Natural killer cell treated with Interleukin-12 subunit alpha and Interleukin-12 subunit beta and Interleukin-15 and Interleukin-18, amount 100 ng/mL, for 72 hours (primary cell): Measurements from ENCODE around the gene TMEM127. TPM values are rescaled to one million over a fixed set of nuclear protein-coding genes. Genes with fewer than 3 reads are reported as not detected.
A peak's percentile ranks its signal among the peaks of the same experiment; 100 is the strongest.

ENCODE experiments used
- ATAC-seq, 2 donors: fragments of 150-1000 bp; cut with Tn5 transposase in 1 of 2; sonication (Bioruptor Pico), chemical (Tn5 transposase) in 1 of 2; 2 replicates each; pipeline ENCODE4 v1.10.0; 2021
- DNase-seq: peaks from one replicate; pipeline ENCODE4 v3.0.0; 2022; ENCODE audit warnings: low spot score
- H3K27ac Mint-ChIP-seq, 2 donors: 1 replicate in 1 of 2; 2 replicates in 1 of 2; pipeline ENCODE4 v1.8.0; 2022; ENCODE audit warnings: mixed read lengths in 2 of 2, mild to moderate bottlenecking in 1 of 2, moderate library complexity in 1 of 2
- H3K27me3 Mint-ChIP-seq, 2 donors: 1 replicate in 1 of 2; 2 replicates in 1 of 2; pipeline ENCODE4 v1.8.0; 2022; ENCODE audit warnings: mixed read lengths in 2 of 2
- H3K36me3 Mint-ChIP-seq: one replicate; pipeline ENCODE4 v1.8.0; 2022; ENCODE audit warnings: mixed read lengths
- H3K4me1 Mint-ChIP-seq, 2 donors: 1 replicate in 1 of 2; 2 replicates in 1 of 2; pipeline ENCODE4 v1.8.0; 2022; ENCODE audit warnings: low read depth in 2 of 2, mixed read lengths in 2 of 2, mild to moderate bottlenecking in 1 of 2
- H3K4me3 Mint-ChIP-seq: one replicate; pipeline ENCODE4 v1.8.0; 2022; ENCODE audit warnings: mixed read lengths
- H3K9me3 Mint-ChIP-seq: 2 replicates; pipeline ENCODE4 v1.8.0; 2022; ENCODE audit warnings: mixed read lengths
- total RNA-seq, 2 donors: library from RNA; stranded (reverse); gene quantifications; one replicate each; pipeline ENCODE4 v1.2.3, GENCODE V29; 2022

TMEM127 gene
- total RNA-seq, 2 donors from 2014 or later: 41.4 to 49.4 TPM

DNA sequence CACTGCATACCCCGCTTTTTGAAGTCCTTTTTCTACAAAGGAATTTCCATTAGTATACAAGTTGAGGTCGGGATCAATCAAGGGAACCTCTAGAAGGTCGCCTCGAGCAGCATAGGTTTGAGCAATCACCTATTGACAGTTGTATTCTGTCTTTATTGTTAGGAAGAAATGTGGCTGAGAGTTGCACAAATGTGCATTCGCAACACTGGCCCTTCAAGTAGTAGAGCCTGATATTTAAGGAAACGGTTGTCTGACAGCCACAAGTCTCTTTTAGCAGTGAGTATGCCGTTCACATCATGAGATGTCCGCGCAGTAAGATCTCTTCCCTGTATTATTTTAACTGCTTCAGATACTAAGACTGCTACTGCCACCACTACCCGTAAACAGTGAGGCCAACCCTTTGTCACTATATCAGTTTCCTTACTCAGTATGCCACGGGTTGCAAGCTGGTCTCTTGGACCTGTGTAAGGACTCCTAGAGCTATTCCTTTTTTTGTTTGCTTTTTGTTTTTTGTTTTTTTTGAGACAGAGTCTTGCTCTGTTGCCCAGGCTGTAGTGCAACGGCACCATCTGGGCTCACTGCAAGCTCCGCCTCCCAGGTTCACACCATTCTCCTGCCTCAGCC, 47.2 kb downstream of the TMEM127 start:
- H3K4me3 Mint-ChIP-seq: no peak overlapping the region
- no peaks in the 10 kb centered on the region for H3K27me3 Mint-ChIP-seq
- H3K9me3 Mint-ChIP-seq: no peaks in the 10 kb centered on the region
- H3K36me3 Mint-ChIP-seq: no peaks in the 10 kb centered on the region
- no peaks in the 10 kb centered on the region for H3K4me1 Mint-ChIP-seq
- ATAC-seq (no peak), DNase-seq (no peak)
- no peak overlapping the region for H3K27ac Mint-ChIP-seq

DNA sequence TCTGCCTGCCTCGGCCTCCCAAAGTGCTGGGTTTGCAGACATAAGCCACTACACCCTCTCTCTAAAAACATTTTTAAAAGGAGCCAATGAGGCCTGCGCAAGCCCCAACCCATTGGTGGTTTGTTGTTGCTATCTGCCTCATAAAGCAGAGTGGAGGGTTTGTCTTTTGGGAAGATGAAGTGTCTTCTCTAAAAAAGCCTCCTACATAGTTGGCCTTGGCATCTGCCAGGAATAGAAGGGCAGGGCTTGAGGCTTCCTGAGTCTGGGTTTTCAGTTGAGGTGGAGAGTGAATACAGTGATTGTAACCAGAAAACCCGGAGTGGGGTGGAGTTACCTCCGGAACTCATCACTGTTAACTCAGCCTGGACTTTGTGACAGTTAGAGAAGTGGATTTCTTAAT, 51.2 kb downstream of the TMEM127 start:
- no peak for ATAC-seq
- Mint-ChIP-seq H3K27ac (no peak overlapping the region), H3K9me3 (no peaks in the 10 kb centered on the region), H3K4me3 (no peak overlapping the region), H3K36me3 (no peaks in the 10 kb centered on the region), H3K27me3 (no peaks in the 10 kb centered on the region), H3K4me1 (peaks cover 2 to 6% of the 10 kb centered on the region in 2 donors)
- no peak for DNase-seq

DNA sequence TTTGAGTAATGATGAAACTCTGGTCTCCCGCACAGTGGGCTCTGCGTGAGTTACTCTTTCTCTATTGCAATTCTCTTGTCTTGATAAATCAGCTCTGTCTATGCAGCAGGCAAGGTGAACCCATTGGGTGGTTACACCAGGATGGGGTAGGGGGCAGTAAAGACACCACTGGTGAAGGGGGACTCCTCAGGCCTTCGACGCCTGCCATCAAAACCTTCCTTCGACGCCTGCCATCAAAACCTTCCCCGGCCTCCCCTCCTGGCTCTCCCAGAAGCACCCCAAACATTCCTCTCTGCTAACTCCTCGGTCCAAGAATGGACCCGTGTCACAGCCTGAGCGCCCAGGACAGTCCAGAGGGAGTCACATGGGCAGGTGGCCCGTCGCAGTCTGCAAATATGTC, 52.4 kb downstream of the TMEM127 start:
- H3K36me3 Mint-ChIP-seq: no peaks in the 10 kb centered on the region
- no peak overlapping the region for H3K27ac Mint-ChIP-seq
- no peaks in the 10 kb centered on the region for H3K9me3 Mint-ChIP-seq
- ATAC-seq (no peak), DNase-seq (no peak)
- peaks cover 6 to 7% of the 10 kb centered on the region in 2 donors for H3K4me1 Mint-ChIP-seq
- no peaks in the 10 kb centered on the region for H3K27me3 Mint-ChIP-seq
- H3K4me3 Mint-ChIP-seq: no peak overlapping the region

DNA sequence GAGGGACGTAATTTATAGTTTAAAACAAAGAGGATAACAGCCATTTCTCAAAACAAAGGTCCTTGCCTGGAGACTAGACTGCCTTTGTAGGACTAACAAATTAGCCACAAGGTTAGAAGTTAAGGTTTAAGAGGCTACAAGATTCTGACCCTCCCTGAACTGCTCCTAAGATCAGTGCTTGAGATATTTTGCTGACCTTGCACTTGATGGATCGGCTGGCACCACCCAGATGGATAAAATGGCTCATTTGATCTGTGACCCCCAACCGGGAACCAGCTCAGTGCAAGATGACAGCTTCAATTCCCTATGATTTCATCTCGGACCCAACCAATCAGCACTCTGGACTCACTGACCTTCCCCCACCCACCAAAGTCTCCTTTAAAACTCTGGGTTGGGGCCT, 53.5 kb downstream of the TMEM127 start:
- H3K4me3 Mint-ChIP-seq: no peak overlapping the region
- DNase-seq (no peak), ATAC-seq (no peak)
- no peaks in the 10 kb centered on the region for H3K9me3 Mint-ChIP-seq
- H3K4me1 Mint-ChIP-seq: peaks cover 11 to 12% of the 10 kb centered on the region in 2 donors
- H3K36me3 Mint-ChIP-seq: no peaks in the 10 kb centered on the region
- H3K27me3 Mint-ChIP-seq: no peaks in the 10 kb centered on the region
- no peak overlapping the region for H3K27ac Mint-ChIP-seq

DNA sequence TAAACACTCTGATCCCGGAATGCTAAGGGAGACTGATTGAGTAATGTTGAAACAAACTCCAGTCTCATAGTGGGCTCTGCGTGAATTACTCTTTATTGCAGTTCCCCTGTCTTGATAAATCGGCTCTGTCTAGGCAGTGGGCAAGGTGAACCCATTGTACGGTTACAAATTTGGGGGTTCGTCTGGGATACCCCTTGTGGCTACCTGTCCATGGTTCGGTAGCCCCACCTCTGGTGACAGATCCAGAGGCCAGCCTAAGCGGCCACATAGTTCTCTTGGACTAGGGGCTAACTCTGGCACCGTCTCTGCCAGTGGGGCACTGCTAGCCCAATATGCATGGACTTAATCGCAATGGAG, 56.1 kb downstream of the TMEM127 start:
- Mint-ChIP-seq H3K9me3 (no peaks in the 10 kb centered on the region), H3K27me3 (no peaks in the 10 kb centered on the region), H3K27ac (peak overlapping the region; percentile 89 to 92), H3K4me3 (peak overlapping the region; percentile 98), H3K4me1 (peaks cover 30 to 35% of the 10 kb centered on the region in 2 donors), H3K36me3 (peaks cover 9% of the 10 kb centered on the region)
- ATAC-seq: no peak
- DNase-seq: no peak

DNA sequence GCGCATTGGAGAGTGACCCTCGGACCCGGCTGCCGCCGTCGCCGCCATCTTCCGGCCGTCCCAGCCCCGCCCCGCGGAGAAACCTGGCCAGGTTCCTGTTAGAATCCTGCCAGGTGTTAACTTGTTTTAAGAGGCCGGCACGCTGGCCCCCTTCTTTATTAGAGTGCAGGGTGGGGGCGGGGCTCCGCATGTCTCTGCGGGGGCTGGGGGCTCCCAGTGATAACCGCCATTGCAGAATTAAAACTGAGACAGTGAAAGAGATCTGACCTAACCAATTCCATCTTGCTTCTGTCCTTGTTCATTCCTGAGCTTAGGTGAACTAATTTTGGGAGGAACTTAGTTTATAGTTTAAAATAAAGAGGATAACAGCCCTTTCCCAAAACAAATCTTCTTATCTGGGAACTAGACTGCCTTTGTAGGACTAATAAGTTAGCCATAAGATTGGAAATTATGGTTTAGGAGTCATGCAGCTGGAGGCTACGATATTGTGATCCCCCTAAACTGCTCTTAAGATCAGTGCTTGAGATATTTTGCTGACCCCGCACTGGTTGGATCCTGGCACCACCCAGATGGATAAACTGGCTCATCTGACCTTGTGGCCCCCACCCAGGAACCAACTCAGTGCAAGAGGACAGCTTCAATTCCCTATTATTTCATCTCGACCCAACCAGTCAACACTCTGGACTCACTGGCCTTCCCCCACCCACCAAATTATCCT, 56.6 kb downstream of the TMEM127 start:
- DNase-seq (no peak), ATAC-seq (no peak)
- Mint-ChIP-seq H3K27me3 (no peaks in the 10 kb centered on the region), H3K4me3 (peak overlapping the region; percentile 98), H3K9me3 (no peaks in the 10 kb centered on the region), H3K4me1 (peaks cover 33 to 39% of the 10 kb centered on the region in 2 donors), H3K27ac (peak overlapping the region; percentile 89 to 92), H3K36me3 (peaks cover 9% of the 10 kb centered on the region)

DNA sequence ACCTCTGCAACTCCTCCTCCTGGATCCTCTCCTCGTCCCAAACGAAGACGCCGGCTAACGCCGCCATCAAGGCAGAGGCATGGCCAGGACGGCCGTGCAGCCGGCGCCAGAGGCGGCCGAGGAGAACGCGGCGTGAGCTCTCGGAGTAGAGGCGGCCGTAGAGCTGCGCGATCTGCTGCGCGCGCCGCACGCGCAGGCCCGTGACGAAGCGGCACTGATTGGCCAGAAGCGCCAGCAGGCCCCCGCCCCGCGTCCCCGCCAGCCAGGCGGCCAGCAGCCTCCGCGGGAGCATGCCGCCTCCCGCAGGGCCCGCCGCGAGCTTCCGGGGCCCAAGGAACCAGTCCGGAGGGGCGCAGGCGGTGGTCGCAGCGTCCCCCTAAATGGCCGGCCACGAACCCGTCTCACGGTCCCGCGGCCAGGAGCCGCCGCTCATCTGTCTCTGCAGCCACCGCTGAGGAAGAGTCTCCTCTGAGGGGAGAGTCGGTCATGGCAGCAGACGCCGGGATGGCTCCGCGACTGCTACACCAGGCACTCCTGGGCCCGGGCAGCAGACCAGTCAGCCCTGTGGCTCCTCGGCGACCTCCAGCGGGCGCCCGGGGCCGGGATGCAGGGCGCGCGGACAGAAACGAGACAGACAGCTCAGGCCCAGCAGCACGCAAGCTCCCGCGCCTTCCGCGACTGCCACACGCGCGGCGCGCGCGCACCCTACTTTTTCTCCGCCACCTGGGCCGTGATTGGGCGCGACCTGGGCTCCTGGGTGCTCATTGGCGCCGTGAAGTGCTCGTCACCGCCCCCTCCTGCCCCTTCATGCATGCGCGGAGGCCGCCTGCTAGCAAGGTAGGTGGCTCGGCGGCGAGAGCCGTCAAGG, 57.4 kb downstream of the TMEM127 start, which contains the start of gene STARD7:
TSS of gene STARD7 (minus strand) at position 685 of the 868 bp plus-strand sequence. CDS start at position 292, 393 bp downstream.
- Mint-ChIP-seq H3K4me1 (peaks cover 41 to 47% of the 10 kb centered on the region in 2 donors), H3K4me3 (peak within 1 kb of the TSS; percentile 98), H3K27me3 (no peaks in the 10 kb centered on the region), H3K9me3 (no peaks in the 10 kb centered on the region), H3K36me3 (peaks cover 9% of the 10 kb centered on the region), H3K27ac (peak within 1 kb of the TSS; percentile 89 to 92)
- DNase-seq: peak; percentile 99
- ATAC-seq: peak; percentile 96

DNA sequence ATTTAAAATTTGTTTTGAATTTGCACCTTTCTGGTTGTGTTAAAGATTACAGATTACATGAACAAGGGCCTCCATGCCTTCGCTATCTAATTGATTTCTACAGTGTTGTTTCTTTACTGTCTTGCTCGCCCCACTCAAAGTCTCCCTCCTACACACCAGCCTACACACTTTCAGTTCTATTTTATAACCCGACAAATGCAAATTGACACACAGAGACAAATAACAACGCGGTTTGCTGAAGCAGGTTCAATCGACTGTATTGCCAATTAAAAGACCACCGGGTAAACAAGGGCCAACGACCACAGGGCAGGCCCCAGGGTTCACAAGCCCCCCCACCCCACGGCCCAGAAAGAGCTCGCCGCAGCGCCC, 58.0 kb downstream of the TMEM127 start:
- no peaks in the 10 kb centered on the region for H3K27me3 Mint-ChIP-seq
- no peak for ATAC-seq
- H3K4me1 Mint-ChIP-seq: peaks cover 47 to 53% of the 10 kb centered on the region in 2 donors

DNA sequence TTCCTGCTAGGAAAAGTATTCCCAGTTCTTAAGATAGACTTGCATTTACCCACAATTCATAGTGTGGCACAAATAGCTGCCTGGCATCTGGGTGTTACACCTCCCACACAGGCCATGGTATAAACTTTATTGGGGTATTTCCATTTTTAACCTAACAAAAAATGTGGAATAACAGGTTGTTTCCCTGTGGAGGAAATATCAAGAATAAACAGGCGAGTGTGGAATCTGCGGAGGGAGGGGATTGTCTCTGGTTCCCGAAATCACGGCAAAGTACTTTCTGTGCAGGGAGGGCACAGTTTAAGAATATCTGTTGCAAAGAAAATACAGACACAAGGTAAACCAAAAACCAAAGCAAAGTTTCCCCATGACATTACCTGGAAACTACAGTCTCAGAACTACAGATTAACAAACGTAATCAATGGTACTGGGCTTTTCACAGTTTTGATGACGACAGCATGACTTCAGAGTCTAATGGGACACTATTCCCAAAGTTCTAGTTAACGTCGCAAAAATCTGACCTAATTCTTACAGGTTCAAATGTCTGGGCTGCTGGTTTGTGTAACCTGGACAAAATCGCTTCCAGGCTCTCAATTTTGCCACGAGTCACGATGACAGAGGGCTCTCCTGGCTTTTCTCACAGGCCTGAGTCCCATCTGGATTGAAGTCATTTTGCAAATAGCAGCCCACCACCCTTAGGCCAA, 58.6 kb downstream of the TMEM127 start:
- Mint-ChIP-seq H3K9me3 (no peaks in the 10 kb centered on the region), H3K36me3 (peaks cover 9% of the 10 kb centered on the region), H3K27me3 (no peaks in the 10 kb centered on the region), H3K4me3 (peak overlapping the region; percentile 98), H3K27ac (peak overlapping the region; percentile 89 to 92), H3K4me1 (peaks cover 52 to 57% of the 10 kb centered on the region in 2 donors)
- ATAC-seq (no peak), DNase-seq (no peak)

More for the DNA sequence above, 58.0 kb downstream of the TMEM127 start:
- H3K36me3 Mint-ChIP-seq: peaks cover 9% of the 10 kb centered on the region
- peak overlapping the region; percentile 98 for H3K4me3 Mint-ChIP-seq
- DNase-seq: no peak
- no peaks in the 10 kb centered on the region for H3K9me3 Mint-ChIP-seq
- H3K27ac Mint-ChIP-seq: peak overlapping the region; percentile 89 to 92

DNA sequence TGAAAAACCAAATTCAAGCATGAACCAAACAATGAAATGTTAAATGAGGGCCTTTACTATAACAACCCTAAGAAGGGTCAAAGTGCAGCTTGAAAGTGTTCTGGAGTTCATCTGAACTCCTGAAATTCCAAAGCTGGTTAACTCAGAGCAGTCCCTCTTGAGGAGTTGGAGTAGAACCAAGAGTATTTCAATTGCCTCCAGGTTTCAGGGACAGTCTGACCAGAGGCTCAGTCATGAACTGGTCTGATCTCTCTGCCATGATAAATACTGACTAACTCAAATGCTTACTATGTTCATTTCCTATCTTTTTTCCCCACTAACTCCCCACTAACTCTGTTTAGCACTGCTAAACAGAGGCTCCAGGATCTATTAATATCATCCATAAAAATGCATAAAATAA, 59.9 kb downstream of the TMEM127 start:
- ATAC-seq (no peak), DNase-seq (no peak)
- Mint-ChIP-seq H3K4me3 (peak overlapping the region; percentile 83), H3K9me3 (no peaks in the 10 kb centered on the region), H3K27me3 (no peaks in the 10 kb centered on the region), H3K36me3 (peaks cover 9% of the 10 kb centered on the region), H3K4me1 (peaks cover 55 to 62% of the 10 kb centered on the region in 2 donors), H3K27ac (peak overlapping the region; percentile 71 to 92)

DNA sequence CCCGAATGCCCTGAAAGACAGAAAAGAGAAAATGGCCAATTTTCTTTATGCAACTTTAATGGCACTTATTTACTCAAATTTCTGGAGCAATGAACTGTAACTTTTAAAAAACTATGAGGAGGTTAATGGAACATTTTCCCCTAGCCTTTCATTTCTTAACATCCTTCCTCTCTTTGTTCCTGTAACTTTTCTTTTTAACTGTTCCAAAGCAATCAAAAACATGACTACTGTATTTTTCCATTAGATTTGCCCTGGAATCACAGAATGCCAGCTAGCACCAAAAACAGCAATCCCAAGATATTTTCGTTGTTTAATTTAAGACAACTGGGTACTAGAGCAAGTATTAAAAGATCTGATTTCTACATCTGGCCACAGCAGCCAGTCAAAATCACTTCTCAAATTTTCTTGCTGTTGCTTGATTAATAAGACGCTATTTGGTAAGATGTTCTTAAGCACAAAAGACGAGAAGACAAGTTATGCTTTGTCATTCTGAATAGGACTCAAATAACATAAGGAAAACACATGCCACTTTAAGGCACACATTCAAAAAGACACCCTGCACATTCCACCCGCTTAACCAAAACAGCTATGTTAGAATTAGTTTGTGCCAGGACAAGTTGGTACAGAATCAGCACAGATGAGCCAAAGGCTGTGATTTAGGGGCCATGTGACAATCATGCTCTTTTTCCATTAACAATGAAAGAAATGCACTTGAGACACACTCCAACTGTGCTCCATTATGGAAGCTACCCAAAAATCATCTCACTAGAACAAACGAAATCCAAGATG, 60.8 kb downstream of the TMEM127 start:
- no peak for ATAC-seq
- H3K4me3 Mint-ChIP-seq: peak overlapping the region; percentile 83
- peaks cover 9% of the 10 kb centered on the region for H3K36me3 Mint-ChIP-seq

DNA sequence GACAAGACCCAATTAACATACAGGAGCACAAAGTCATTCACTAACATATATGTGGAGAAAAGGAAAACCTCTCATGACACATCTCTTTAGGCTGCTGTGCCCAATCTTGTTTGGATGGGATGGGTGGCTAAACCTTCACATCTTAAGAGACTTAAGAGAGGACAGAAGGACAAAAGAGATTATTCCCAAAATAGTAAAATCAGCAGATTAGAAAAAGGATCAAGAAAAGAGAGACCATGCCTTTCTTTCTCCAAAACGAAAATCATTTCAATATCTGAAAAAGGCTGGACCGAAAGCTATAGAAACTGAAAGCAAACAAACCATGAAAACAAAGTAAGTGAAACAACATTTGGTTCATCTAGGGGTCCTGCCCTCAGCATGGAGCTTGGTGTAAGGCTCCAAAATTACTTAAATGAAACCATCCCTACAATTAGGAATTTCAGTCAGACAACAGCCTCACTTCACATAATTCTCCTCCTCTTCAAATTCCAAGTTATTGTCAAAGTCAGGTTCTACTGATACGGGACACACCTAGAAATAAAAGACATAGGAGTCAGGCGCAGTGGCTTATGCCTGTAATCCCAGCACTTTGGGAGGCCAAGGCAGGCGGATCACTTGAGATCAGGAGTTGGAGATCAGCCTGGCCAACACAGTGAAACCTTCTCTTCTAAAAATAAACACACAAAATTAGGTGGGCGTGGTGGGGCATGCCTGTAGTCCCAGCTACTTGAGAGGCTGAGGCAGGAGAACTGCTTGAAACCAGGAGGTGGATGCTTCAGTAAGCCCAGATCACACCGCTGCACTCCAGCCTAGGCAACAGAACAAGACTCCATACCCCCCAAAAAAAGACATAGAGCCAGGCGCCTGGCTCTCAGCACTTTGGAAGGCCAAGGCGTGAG, 62.4 kb downstream of the TMEM127 start:
- no peaks in the 10 kb centered on the region for H3K9me3 Mint-ChIP-seq
- peak overlapping the region; percentile 80 to 91 for H3K27ac Mint-ChIP-seq
- no peak for DNase-seq
- H3K4me1 Mint-ChIP-seq: peaks cover 60 to 77% of the 10 kb centered on the region in 2 donors
- no peaks in the 10 kb centered on the region for H3K27me3 Mint-ChIP-seq
- peaks cover 9% of the 10 kb centered on the region for H3K36me3 Mint-ChIP-seq
- ATAC-seq: no peak
- H3K4me3 Mint-ChIP-seq: peak overlapping the region; percentile 83

More for the DNA sequence above, 60.8 kb downstream of the TMEM127 start:
- peak overlapping the region; percentile 80 to 92 for H3K27ac Mint-ChIP-seq
- no peaks in the 10 kb centered on the region for H3K27me3 Mint-ChIP-seq
- no peak for DNase-seq
- H3K4me1 Mint-ChIP-seq: peaks cover 57 to 66% of the 10 kb centered on the region in 2 donors
- H3K9me3 Mint-ChIP-seq: no peaks in the 10 kb centered on the region
